ENCODE results near the gene AQP7. TPM values are rescaled to one million over a fixed set of nuclear protein-coding genes. Genes with fewer than 3 reads are reported as not detected.

AQP7 gene
- total and polyA plus RNA-seq, 12 donors = 0.33 to 32.5 (median 2.4) TPM; not detected in 2

GRCh38 chr9:33340186-33340585 is 62.2 kb downstream of the AQP7 start:
- DNase-seq = no peak
- H3K27ac ChIP-seq = no peak overlapping the region
- TF ChIP-seq POLR2A (IDR thresholded peaks at IDR 0.05) (no peak), CTCF (IDR thresholded peaks at IDR 0.05) (no peak)
- H3K9me3 ChIP-seq (replicated peaks in 1 of 3) = no peaks in the 10 kb centered on the region
- 97 to 100% (median 99%) methylated on average over 3 of the region's 3 CpGs for whole genome bisulfite sequencing, 4 donors
- intact Hi-C loops (cut with DNase I) = no loop called here
- H3K4me1 ChIP-seq (replicated peaks in 1 of 2) = no peaks in the 10 kb centered on the region
- H3K36me3 ChIP-seq (replicated peaks in 1 of 2) = peaks cover 0 to 90% of the 10 kb centered on the region in 2 donors
- no peaks in the 10 kb centered on the region for H3K27me3 ChIP-seq
- no peak overlapping the region for H3K4me3 ChIP-seq

Small RNA genes within 50 kb of the gene (small RNA-seq; reads per million reads assigned to genes)
- gene AL356218.2 = 0 reads per million in 2 donors
- 0 reads per million in 2 donors for gene RF00019

Other genes starting within 250 kb of the AQP7 start
- 100 to 1,000 TPM in 1 of 9 donors, 10 to 100 TPM in 8; 23.8 to 117 (median 67.6) TPM for gene B4GALT1, start 235.2 kb downstream of the AQP7 start, total RNA-seq
- gene B4GALT1, start 235.2 kb downstream of the AQP7 start, polyA plus RNA-seq = 10 to 100 TPM; 18.7 to 70.5 (median 21.9) TPM
- 10 to 100 TPM in 1 of 9 donors, 1 to 10 TPM in 2, not detected in 6; 1.7 to 12.0 (median 5.0) TPM for gene SPINK4, start 162.4 kb downstream of the AQP7 start, total RNA-seq
- 1 to 10 TPM in 2 of 3 donors, not detected in 1; 1.8 to 4.3 TPM for gene SPINK4, start 162.4 kb downstream of the AQP7 start, polyA plus RNA-seq
- gene BAG1, start 137.9 kb downstream of the AQP7 start, total RNA-seq = 100 to 1,000 TPM in 3 of 9 donors, 10 to 100 TPM in 6; 46.9 to 141 (median 69.2) TPM
- 10 to 100 TPM; 52.7 to 94.2 (median 55.0) TPM for gene BAG1, start 137.9 kb downstream of the AQP7 start, polyA plus RNA-seq
- gene CHMP5, start 137.5 kb downstream of the AQP7 start, total RNA-seq = 100 to 1,000 TPM in 1 of 9 donors, 10 to 100 TPM in 8; 52.4 to 114 (median 68.3) TPM
- 100 to 1,000 TPM in 1 of 3 donors, 10 to 100 TPM in 2; 35.6 to 107 (median 49.5) TPM for gene CHMP5, start 137.5 kb downstream of the AQP7 start, polyA plus RNA-seq
- gene NFX1, start 112.1 kb downstream of the AQP7 start, total RNA-seq = 10 to 100 TPM; 20.8 to 44.4 (median 31.6) TPM
- 10 to 100 TPM; 17.5 to 41.1 (median 20.5) TPM for gene NFX1, start 112.1 kb downstream of the AQP7 start, polyA plus RNA-seq
- gene AQP3, start 45.0 kb upstream of the AQP7 start, total RNA-seq = 10 to 100 TPM in 3 of 9 donors, 1 to 10 TPM in 6; 1.2 to 17.9 (median 2.7) TPM
- gene AQP3, start 45.0 kb upstream of the AQP7 start, polyA plus RNA-seq = 1 to 10 TPM in 1 of 3 donors, under 1 TPM in 2; 0.88 to 2.5 (median 0.94) TPM
- 10 to 100 TPM; 17.0 to 45.7 (median 25.1) TPM for gene NOL6, start 71.4 kb upstream of the AQP7 start, total RNA-seq
- 10 to 100 TPM; 36.9 to 45.1 (median 44.0) TPM for gene NOL6, start 71.4 kb upstream of the AQP7 start, polyA plus RNA-seq
- gene ANKRD18B, start 121.7 kb upstream of the AQP7 start, total RNA-seq = under 1 TPM in 1 of 9 donors, not detected in 8; under 0.01 TPM
- not detected for gene ANKRD18B, start 121.7 kb upstream of the AQP7 start, polyA plus RNA-seq

Measured in adrenal gland (tissue), 12 donors.